Transverse colon (tissue), 3 donors: ENCODE results near the gene COL13A1.

Source experiments
- EP300 ChIP-seq: sonication (generic); formaldehyde crosslinking; IDR thresholded peaks from one replicate; pipeline ENCODE4 v1.6.1; 2017; ENCODE audit warnings: antibody characterized with exemption, low read depth
- POLR2A ChIP-seq: fragments of 450-650 bp; IDR thresholded peaks from one replicate; pipeline ENCODE4 v1.6.1; 2016; ENCODE audit warnings: antibody characterized with exemption, mild to moderate bottlenecking, moderate library complexity
- TF ChIP-seq, protein P1 (sequence below), 5 experiments: fragments of 200-600 bp in 3 of 5; fragments of 450-650 bp in 2 of 5; sonication (generic) in 3 of 5; IDR thresholded peaks; 1 replicate in 2 of 5; 2 replicates in 3 of 5; pipeline ENCODE4 v1.5.1; 2016 to 2017; ENCODE audit warnings: antibody characterized with exemption in 5 of 5, inconsistent platforms in 3 of 5, mild to moderate bottlenecking in 2 of 5, moderate library complexity in 1 of 5

DNA sequence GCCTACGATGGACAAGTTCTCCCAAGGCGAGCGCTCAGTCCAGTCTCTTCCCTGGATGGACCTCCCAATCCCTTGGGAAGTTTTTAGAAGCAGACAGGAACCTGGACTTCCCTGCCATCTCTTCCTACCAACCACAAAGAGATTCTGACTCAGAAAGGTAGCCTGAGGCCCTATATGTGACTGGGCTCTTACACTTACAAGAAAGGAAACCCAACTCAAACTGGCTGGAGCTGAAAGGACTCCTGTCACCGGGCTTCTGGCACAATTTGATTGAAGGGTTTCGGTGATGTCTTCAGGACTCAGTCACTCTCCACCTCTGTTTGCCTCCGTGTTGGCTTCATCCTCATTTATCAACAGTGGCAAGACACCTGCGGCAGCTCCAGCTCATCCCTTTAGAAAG lies 3.7 kb upstream of the COL13A1 start:
- TF ChIP-seq, protein P1, sequence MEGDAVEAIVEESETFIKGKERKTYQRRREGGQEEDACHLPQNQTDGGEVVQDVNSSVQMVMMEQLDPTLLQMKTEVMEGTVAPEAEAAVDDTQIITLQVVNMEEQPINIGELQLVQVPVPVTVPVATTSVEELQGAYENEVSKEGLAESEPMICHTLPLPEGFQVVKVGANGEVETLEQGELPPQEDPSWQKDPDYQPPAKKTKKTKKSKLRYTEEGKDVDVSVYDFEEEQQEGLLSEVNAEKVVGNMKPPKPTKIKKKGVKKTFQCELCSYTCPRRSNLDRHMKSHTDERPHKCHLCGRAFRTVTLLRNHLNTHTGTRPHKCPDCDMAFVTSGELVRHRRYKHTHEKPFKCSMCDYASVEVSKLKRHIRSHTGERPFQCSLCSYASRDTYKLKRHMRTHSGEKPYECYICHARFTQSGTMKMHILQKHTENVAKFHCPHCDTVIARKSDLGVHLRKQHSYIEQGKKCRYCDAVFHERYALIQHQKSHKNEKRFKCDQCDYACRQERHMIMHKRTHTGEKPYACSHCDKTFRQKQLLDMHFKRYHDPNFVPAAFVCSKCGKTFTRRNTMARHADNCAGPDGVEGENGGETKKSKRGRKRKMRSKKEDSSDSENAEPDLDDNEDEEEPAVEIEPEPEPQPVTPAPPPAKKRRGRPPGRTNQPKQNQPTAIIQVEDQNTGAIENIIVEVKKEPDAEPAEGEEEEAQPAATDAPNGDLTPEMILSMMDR (IDR thresholded peaks at IDR 0.05) = no peak
- no peak for TF ChIP-seq POLR2A
- TF ChIP-seq EP300 = no peak
